DLD1 (cell line): ENCODE results near the gene ZNF426.

Experiments used
- in situ Hi-C: cut with HindIII; loops from 2 replicates; pipeline ENCODE4 v1.10.0; 2017; ENCODE audit warnings: low sequenced_read_pairs

ZNF426 gene

DNA sequence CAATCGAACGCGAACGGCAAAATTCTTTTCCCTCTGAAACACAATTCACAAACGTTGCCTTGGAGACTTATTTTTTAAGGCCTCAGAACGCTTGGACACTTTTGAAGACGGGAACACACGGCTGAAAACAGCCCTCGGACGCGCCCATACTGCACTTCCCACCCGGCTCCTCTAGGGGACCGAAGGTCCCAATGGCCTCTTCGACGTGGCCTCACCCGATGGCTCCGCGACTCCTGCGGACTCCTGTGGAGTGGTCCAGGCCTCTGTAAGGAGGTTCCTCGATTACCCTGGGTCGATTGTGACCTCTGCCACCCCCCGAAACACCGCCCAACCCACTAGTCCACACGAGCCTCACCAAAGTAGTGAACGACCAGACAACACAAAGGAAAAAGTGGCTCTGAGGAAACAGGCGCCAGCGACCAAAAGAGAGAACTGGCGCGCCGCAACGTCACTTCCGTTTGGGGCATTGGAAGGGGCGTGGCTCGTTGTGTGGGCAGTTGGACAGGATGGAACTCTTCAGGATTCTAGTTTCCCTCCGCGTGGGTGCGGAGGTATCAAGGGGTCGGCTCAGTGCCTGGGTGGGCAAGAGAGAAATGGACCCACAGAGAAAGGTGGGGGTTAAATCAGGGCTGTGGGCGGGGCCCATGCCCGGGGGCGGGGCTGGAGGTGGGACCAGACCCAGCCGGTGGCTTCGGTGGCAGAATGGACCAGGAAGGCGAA lies 40.1 kb downstream of the ZNF426 start, which contains the start of gene ZNF560:
ZNF560 (minus strand) TSS at position 434 of the 720 bp plus-strand sequence. CDS start 23,303 bp downstream, outside the sequence.
- in situ Hi-C loops: no loop called here

DNA sequence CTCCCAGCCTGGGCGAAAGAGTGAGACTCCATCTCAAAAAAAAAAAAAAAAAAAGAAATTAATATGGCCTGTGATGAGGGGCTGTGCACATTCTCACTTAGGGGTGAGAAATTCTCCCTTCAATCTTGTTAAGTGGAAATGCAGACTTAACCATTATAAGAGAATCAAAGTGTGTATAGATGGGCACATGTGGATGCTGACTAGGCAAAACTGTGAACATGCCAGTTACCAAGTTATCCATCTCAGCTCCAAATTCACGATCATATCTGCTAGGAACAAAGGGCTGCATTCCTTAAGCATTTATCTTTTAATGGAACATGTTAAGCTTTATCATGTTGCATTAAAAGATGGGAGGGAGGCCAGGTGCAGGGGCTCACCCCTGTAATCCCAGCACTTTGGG lies 44.3 kb downstream of the ZNF426 start:
- in situ Hi-C loops: no loop called here

DNA sequence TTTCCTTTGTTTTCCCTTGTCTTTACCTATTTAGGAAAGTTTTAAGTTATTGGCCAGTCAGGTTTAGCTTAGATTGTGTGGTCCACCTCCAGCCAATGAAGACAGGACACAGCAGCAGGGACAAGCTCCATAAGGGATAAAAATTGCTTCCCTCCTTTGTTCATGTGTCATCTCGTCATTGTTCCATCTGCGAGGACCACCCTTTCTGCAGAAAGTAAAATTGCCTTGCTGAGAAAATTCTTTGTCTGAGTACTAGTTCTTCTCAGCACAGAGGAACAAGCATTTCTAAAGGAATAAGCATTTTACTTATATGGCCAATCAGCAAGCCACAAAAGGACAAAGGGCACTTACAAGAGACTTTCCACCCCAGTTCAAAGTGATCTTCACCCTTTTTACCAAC lies 51.4 kb downstream of the ZNF426 start:
- in situ Hi-C loops: no loop called here

DNA sequence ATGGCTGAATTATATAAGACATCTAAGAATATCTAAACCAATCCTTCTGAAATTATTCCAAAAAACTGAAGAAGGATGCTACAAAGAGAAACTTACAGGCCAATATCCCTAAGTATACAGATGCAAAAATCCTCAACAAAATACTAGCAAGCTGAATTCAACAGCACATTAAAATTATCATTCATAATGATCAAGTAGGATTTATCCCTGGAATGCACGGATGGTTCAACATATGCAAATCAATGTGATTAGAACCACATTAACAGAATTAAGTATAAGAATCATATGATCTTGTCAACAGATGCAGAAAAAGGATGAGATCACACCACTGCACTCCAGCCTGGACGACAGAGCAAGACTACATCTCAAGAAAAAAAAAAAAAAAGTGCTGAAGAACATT lies 53.3 kb downstream of the ZNF426 start:
- in situ Hi-C loops: no loop called here

GRCh38 chr19:9474975-9475374 lies 63.5 kb downstream of the ZNF426 start:
- in situ Hi-C loops: no loop called here
